Measurements from ENCODE around the gene ZC3H18.

Gene ZC3H18

DNA sequence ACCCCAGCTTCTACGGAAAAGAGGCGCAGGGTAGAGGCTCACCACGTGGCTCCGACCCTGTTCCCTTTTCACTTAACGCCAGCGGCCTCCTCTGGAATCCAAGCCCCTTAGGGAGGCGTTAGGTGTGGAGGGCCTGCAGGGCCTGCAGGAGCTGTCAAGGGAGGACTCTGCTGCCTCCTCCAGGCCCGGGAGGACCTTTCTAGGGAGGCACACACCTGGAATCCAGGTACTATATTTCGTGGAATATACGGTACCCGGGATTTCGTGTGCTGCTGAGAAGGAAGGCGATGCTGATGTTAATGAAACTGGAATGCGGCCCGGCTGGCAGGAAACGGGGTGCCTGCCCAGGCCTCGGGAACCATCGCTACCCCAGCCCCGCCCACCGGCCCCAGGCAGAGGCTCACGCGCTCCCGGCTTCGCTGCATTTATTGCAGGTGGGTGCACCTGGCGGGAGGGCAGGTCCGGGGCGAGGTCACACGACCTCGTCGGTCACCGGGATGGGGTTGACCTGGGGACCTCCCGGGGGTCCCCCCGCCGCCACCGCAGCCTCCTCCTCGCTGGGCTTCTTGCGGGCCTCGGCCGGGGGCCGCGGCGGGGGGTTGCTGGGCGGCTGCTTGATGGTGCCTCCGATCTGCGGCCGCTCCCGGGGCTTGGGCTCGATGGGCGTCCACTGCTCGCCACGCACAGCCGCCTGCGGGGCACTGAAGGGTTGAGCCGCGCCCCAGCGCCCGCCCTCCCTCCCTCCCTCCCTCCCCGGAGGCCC lies 72.9 kb downstream of the ZC3H18 start:
- DNase-seq = no peak

DNA sequence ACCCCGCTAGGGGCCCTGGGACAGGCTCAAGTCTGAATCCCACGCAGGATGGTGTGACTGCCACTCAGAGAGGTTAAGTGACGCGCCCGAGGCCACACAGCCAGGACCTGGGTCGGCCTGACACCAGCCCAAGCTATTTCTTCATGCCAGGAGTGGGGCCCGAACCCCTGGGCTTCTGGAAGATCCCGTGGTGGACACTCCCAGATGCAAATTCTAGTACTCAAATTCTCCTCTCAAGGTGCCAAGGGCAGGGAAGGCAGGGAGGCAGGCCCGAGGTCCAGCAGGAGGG lies 73.4 kb downstream of the ZC3H18 start:
- no peak for DNase-seq

- no peak for DNase-seq
Observed at GRCh38 chr16:88645455-88645854, 75.3 kb downstream of the ZC3H18 start.

GRCh38 chr16:88645941-88646340 lies 75.7 kb downstream of the ZC3H18 start:
- no peak for DNase-seq

DNA sequence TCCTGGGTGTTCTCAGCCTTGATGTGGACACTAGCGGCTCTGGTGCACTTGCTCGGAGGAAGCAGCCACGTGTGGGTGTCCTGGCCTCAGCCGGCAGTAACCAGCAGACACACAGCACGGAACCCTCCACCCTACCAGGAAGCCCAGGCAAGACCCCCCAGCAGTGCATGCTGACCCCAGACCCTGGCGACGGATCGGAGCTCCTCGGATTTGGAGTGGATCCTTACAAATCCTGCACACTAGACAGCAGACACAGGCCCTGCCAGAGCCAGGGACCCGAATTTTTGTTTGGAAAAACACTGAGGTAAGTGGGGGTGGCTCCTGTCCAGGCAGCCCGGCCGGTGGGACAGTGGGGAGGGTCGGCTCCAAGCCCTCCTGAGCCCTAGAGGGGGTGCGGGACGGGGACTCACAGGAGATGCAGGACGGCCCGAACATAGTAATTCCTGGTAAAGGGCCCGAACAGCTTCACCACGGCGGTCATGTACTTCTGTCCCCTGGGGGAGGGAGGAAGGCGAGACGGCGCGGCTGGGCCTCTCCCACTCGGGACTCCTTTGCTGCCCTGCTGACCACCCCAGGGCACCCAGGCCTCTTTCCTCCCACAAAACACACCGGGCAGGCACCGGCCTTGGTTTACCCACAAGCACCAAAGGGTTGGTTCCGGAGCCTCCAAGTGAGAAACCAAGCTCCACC lies 76.3 kb downstream of the ZC3H18 start:
- no peak for DNase-seq

DNA sequence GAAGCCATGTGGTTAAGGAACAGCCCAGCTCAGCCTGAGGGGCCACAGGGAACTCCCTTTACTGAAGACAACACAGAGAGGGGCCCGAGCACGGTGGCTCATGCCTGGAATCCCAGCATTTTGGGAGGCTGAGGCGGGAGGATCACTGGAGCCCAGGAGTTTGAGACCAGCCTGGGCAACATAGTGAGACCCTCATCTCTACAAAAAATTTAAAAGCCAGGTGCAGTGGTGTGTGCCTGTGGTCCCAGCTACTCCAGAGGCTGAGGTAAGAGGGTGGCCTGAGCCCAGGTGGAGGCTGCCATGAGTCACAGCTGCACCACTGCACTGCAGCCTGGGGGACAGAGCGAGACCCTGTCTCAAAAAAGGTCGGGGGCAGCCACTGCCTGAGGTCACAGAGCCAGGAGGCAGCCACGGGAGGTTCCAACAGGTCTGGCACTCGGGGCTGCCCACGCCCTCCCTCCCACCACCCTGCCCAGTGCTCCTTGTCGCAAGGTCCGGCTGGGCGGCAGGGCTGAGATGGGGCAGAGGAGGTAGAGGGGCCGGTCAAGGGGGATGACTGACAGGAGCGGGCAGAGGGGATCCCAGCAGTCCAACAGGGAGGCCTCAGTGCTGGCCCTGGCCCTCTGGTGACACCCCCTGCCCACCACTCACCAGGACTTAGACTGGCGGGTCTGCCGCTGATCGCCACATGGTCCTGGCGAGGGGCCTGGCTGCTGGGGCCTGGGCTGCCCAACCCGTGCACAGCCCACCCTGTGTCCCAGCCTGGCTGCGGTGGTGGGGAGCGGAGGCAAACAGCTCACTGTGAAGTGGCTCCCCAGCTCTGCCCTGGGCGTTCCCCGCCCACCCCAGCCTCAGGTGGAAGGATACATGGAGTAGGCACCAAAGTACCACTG lies 77.2 kb downstream of the ZC3H18 start:
- DNase-seq = no peak

DNA sequence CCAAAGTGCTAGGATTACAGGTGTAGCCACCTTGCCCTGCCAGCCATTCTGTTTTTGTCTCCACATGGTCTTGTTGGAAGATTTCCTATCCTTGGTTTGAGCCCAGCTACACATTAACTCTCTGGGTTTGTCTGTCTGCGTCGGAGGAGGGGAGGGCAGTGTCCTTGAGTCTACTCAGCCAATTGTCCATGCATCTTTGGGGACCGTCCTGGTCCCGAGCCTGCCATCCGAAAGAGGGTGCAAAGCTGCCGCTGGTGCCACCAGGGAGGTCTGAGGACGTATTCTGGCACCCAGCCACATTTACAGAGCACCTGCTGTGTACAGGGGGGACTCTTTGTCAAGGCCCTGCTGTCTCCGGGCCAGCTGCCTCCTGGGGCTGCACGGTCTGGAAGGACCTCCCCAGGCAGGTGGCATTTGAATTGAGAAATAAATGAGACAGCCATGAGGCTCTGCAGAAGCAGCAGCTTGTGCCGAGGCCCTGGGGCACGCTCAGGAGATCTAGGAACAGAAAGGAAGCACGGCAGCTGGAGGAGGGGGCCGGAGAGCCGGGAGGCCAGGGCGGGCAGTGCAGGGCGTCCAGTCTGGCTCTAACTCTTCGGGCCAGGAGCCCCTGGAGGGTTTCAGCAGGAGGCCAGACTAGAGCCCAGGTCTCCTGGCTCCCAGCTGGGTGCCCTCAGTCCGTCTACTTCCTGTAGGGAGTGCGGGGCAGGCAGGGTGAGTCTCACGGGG lies 79.2 kb downstream of the ZC3H18 start:
- DNase-seq = no peak

GRCh38 chr16:88649924-88650748 lies 79.9 kb downstream of the ZC3H18 start:
- no peak for DNase-seq

DNA sequence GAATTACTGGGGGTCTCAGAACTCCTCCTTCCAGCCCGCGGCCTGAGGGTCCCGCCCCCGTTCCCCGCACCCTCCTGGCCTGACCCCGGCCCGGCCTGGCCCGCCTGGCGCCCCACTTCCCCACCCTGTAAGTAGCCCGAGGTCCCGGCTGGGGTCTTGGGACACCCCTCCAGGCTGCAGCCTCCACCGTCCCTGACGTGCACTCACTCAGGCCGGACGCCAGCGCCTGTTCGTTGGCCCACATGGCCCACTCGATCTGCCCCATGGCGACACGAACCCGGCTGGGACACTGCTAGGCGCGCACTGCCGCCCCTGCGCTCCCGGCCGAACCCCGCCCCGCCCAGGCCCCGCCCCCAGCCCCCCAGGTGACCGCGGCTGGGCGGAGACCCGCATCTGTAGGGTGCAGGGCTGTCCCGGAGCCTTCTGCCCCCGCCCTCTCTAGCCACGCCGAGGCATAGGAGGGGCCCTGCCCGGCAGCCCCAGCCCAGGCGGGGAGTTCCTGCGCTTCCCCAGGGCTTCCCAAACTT lies 80.6 kb downstream of the ZC3H18 start, which contains the start of gene CYBA:
TSS of gene CYBA (minus strand) at position 305 of the 527 bp plus-strand sequence. CDS start at position 265, 40 bp downstream.
- DNase-seq = peak; percentile 23

DNA sequence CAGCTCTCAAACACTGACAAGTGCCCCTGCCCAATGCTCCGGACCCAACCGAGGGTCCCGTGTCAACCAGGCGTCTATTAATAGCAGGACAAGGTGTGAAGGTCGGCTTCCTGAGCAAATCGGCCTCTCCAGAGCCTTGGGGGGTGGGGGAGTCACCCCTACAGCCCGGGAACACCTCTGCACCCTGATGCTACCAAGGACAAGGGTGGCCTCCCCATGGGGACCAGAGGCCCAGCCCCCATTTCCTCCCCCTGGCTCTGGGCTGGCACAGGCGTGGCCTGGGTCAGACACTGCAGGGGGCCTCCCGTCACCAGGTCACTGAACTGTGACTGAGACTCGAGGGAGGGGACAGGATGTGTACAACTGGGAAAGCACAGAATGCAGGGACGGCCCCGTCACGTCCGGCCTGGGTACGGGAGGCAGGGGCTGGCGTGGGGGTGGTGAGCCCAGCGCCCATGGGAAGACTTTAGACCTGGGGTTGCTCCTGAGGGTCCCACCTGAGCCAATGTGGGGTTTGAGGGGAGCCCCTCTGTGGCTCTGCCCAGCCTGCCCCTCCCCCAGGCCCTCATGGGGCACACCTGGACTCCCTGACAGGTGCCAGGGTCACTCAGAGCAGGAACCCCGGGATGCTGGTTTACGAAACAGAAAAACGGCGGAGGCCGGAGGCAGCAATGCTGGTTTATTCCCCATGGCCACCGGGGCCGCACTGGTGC lies 81.2 kb downstream of the ZC3H18 start:
- no peak for DNase-seq

- DNase-seq = no peak
Observed at GRCh38 chr16:88651989-88652761, 82.0 kb downstream of the ZC3H18 start.

DNA sequence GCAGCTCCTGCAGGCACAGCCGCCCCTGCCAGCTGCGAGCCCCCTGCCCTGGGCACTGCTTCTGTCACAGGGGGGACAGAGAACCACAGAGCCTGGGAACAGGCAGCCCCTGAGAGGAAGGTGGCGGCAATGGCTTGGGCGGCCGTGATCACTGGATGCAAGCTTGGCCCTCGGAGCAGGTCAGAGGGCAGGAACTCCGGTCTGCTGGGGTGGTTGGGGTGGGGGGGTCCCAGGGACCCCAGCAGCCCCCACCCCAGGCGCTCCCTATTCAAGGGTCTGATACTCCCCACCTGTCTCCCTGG lies 82.5 kb downstream of the ZC3H18 start:
- no peak for DNase-seq

DNA sequence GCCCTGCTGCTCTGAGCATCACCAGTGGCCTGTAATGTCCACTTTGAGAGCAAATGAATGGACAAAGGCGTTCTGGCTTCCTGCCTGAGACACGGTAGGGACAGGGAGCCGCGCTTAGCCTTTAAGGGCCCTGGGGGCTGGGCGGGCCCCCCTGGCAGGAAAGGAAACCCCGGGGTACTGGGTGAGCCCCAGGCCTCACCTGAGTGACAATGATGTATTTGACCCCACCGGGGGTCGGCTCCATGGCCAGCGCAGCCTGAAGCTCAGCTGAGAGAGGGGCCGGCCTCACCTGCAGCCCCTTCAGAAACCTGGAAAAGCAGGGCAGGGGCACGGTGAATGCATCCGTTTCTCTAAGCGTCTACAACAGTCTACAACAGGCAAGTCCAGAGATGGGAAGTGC lies 82.9 kb downstream of the ZC3H18 start:
- no peak for DNase-seq

- DNase-seq = no peak
Observed at GRCh38 chr16:88653596-88654362, 83.6 kb downstream of the ZC3H18 start.

DNA sequence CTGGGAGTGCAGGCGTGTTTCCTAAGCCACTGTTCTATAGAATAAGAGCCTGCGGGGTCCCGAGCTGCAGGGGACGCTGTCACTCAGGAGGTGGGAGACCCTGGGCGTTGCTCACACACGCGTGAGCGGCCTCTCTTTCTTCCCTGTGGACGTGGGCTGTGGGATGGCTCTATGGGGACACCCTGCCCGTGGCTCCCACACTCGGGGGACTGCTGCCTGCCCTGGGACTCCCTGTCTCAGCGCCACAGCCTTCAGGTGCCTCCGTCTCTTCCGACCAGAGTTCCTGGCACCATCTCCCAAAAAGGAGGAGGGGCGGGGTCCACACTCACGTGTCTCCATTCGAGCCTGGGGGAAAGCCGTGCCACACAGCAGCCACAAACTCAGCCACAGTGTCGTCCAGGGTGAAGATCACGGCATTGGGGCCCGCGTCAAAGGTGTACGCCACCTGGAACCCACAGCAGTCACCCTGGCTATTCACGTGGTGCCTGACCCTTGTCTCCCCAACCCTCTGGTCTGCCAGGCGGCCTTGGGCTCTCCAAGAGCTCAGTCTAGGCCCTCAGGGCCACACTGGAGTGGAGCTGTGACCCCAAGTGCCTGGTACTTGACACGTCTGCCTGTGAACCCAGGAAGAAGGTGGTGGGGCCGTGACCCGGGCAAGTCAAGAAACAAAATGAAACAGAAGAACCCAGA lies 84.3 kb downstream of the ZC3H18 start:
- no peak for DNase-seq

GRCh38 chr16:88655053-88655732 lies 85.0 kb downstream of the ZC3H18 start:
- DNase-seq = no peak

DNA sequence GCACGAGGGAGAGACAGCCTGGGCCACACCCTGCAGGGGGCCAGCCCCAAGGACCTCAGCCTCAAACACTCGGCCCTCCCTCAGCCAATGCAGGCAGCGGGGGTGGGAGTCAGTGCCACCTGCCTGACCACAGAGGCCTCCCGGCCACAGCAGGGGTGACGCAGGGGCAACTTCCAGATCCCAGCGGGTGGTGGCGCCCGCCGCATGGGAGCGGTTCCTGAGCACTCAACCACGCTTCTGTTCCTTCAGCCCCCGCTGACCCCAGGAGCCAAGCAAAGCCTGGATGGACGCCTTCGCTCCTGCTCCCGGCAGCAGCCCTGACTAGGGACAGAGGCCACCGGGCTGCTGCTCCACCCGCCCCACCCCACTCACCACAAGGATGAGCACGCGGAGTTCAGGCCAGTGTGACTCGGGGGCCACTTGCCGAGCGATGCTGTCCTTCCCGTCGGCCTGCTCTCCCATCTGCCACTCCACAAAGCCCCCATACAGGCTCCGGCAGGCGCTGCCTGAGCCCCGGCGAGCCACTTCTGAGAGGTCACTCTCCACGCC lies 85.6 kb downstream of the ZC3H18 start:
- no peak for DNase-seq

Measured in GOT3 (cell line).